A673 (cell line): ENCODE data around the gene ZNF554.

Experiments used
- EZH2 ChIP-seq: fragments of 200-600 bp; sonication (generic); IDR thresholded peaks from 2 replicates; pipeline ENCODE4 v1.6.1; 2017; ENCODE audit warnings: borderline replicate concordance, low read depth, mild to moderate bottlenecking, mixed read lengths, antibody characterized with exemption, low read length; ENCODE audit not compliant: poor library complexity, severe bottlenecking
- TF ChIP-seq, protein P1 (sequence below): fragments of 300-800, 200-600 bp; sonication (generic); conservative IDR thresholded peaks from 2 replicates; pipeline ENCODE4 v1.5.1; 2017; ENCODE audit warnings: low read depth, mild to moderate bottlenecking, antibody characterized with exemption, low read length, moderate library complexity, mixed read lengths

DNA sequence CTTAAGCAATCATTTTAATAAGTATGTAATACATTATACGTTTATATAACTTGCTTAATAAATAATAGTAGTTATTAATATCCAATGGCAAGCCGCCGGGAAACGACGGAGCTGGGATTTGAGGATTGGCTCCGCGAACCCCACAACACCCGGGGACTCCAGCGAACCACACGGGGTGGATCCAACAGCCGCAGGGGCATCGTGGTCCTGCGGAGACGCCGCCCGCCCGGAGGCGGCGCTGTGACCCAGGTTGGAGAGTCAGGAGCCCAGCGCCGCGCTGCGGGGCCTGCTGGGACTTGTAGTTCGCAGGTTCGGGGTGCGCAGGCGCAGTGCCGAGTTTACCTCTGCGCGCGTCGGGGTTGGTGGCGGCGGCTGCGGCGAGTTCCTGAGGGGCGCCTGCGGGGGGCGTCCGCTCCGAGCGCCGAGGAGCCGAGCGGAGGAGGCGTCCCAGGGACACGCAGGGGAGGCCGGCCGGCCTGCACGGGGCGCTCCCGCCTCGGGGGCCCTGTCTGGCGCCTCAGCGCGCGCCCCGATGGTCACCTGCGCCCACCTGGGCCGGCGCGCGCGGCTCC lies at the start of gene ZNF554:
- TF ChIP-seq, protein P1, sequence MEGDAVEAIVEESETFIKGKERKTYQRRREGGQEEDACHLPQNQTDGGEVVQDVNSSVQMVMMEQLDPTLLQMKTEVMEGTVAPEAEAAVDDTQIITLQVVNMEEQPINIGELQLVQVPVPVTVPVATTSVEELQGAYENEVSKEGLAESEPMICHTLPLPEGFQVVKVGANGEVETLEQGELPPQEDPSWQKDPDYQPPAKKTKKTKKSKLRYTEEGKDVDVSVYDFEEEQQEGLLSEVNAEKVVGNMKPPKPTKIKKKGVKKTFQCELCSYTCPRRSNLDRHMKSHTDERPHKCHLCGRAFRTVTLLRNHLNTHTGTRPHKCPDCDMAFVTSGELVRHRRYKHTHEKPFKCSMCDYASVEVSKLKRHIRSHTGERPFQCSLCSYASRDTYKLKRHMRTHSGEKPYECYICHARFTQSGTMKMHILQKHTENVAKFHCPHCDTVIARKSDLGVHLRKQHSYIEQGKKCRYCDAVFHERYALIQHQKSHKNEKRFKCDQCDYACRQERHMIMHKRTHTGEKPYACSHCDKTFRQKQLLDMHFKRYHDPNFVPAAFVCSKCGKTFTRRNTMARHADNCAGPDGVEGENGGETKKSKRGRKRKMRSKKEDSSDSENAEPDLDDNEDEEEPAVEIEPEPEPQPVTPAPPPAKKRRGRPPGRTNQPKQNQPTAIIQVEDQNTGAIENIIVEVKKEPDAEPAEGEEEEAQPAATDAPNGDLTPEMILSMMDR = peak; percentile 96
- no peak for TF ChIP-seq EZH2
